GF-D8 (cell line): ENCODE data around the gene SHANK3.

Experiments
- DNase-seq: peaks from one replicate; lab custom pipeline; 2025; lab: John Stamatoyannopoulos, UW

SHANK3 gene

GRCh38 chr22:50699756-50700386 lies 27.2 kb downstream of the SHANK3 start:
- DNase-seq = no peak

GRCh38 chr22:50700387-50701075 lies 27.9 kb downstream of the SHANK3 start:
- no peak for DNase-seq

GRCh38 chr22:50701076-50701419 lies 28.4 kb downstream of the SHANK3 start:
- no peak for DNase-seq

- DNase-seq = no peak
These were observed 29.0 kb downstream of the SHANK3 start for GRCh38 chr22:50701428-50702154.

- DNase-seq = no peak
These were observed 29.6 kb downstream of the SHANK3 start for GRCh38 chr22:50702261-50702671.

GRCh38 chr22:50702821-50703725 lies 30.4 kb downstream of the SHANK3 start:
- no peak for DNase-seq

- no peak for DNase-seq
These were observed 31.3 kb downstream of the SHANK3 start for GRCh38 chr22:50703726-50704509.

- no peak for DNase-seq
These were observed 32.0 kb downstream of the SHANK3 start for GRCh38 chr22:50704510-50705218.

- DNase-seq = no peak
These were observed 32.6 kb downstream of the SHANK3 start for GRCh38 chr22:50705219-50705691.

GRCh38 chr22:50705851-50706351 lies 33.3 kb downstream of the SHANK3 start:
- DNase-seq = no peak

GRCh38 chr22:50706481-50707125 lies 34.0 kb downstream of the SHANK3 start:
- DNase-seq = no peak

- no peak for DNase-seq
These were observed 35.9 kb downstream of the SHANK3 start for GRCh38 chr22:50708474-50708873.

- DNase-seq = no peak
These were observed 36.4 kb downstream of the SHANK3 start for GRCh38 chr22:50708996-50709395.

- no peak for DNase-seq
These were observed 37.6 kb downstream of the SHANK3 start for GRCh38 chr22:50710221-50710620.

GRCh38 chr22:50710886-50711285 lies 38.3 kb downstream of the SHANK3 start:
- DNase-seq = no peak

GRCh38 chr22:50711446-50712340 lies 39.1 kb downstream of the SHANK3 start:
- no peak for DNase-seq

- no peak for DNase-seq
These were observed 39.9 kb downstream of the SHANK3 start for GRCh38 chr22:50712341-50713007.

- no peak for DNase-seq
These were observed 40.4 kb downstream of the SHANK3 start for GRCh38 chr22:50713008-50713385.
